Peyer's patch (tissue), 4 donors: Measurements from ENCODE around the gene ATP8A1. TPM values are rescaled to one million over a fixed set of nuclear protein-coding genes. Genes with fewer than 3 reads are reported as not detected.
A peak's percentile ranks its signal among the peaks of the same experiment; 100 is the strongest.

Source experiments
- DNase-seq, 3 donors: peaks; one replicate each; pipeline ENCODE4 v3.0.0-alpha.2; 2017 to 2019
- H3K27ac ChIP-seq, 4 donors: fragments of 200-600 bp; sonication (generic); one replicate each; pipeline ENCODE4 v1.5.1; 2016 to 2019
- H3K27me3 ChIP-seq, 2 donors: fragments of 200-600 bp; sonication (generic); one replicate each; pipeline ENCODE4 v1.5.1; 2019
- H3K36me3 ChIP-seq, 3 donors: fragments of 200-600 bp; sonication (generic); one replicate each; pipeline ENCODE4 v1.5.1; 2016 to 2019
- H3K4me1 ChIP-seq, 4 donors: fragments of 200-600 bp; sonication (generic); one replicate each; pipeline ENCODE4 v1.5.1; 2016 to 2019
- H3K4me3 ChIP-seq, 4 donors: fragments of 200-600 bp; sonication (generic); 1 replicate in 3 of 4; 2 replicates in 1 of 4; pipeline ENCODE4 v1.5.1; 2016 to 2019; ENCODE audit warnings: mild to moderate bottlenecking in 1 of 4
- H3K9me3 ChIP-seq, 4 donors: fragments of 200-600 bp; sonication (generic); one replicate each; pipeline ENCODE4 v1.5.1; 2016 to 2019; ENCODE audit warnings: mild to moderate bottlenecking in 1 of 4
- POLR2A ChIP-seq, 2 donors: fragments of 450-650 bp; IDR thresholded peaks; one replicate each; pipeline ENCODE4 v1.5.1; 2017; ENCODE audit warnings: antibody characterized with exemption in 2 of 2, mild to moderate bottlenecking in 2 of 2, moderate library complexity in 2 of 2
- total RNA-seq, 4 donors: library from RNA; depleted of rRNA; stranded (reverse); fragments of >200 nt; gene quantifications; one replicate each; pipeline ENCODE4 v1.1.0, GENCODE V29; 2016
- TF ChIP-seq, protein P1 (sequence below), 6 experiments: fragments of 450-650 bp in 4 of 6; fragments of 200-600 bp in 2 of 6; sonication (generic) in 1 of 6; IDR thresholded peaks; one replicate each; pipeline ENCODE4 v1.5.1; 2017 to 2019; ENCODE audit warnings: antibody characterized with exemption in 6 of 6, mild to moderate bottlenecking in 3 of 6, moderate library complexity in 1 of 6

Gene ATP8A1
- total RNA-seq, 4 donors from 2014 or later: 71.0 to 172 (median 158) TPM

DNA sequence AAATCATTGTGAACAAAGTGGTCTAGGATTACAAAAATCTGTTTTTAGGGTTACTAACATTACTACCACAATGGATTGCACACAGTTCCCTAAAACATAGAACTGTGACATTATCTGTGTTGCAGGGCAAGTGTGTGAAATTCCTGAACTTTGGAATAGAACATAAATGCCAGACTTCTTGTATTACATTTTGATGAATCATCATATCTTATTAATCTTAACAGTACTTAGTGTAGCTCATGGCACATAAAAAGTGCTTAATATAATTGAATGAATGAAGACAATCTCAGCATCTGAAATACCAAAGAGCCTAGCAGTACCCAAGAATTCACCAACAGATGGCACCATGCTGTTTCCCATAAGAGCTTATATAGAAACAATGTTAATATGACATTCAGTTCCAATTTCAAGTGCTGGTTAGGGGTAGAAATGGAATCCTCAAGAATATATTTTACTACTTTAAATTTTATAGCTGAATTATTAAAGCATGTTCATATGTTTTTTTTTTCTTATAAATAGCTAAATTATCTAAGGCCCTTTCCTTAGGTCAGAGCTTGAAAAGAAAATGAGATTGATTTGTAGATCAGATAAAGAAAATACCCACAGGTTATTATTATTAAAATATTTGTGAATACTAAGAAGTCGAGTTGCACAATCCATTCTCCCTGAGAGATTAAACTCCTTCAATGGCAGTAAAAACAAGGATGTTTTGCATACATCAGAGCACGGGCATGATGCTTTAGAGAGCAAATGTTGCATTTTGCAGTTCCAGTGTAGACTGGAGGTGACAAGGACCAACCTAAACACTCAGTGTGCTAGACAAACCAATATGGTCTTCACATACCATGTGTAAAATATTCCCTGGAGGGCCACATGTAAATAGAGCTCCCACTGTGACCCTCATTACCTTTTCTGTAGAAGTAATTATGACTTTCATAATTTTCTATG is 285.3 kb downstream of the ATP8A1 start:
- H3K36me3 ChIP-seq: no peaks in the 10 kb centered on the region
- no peak for DNase-seq
- H3K27ac ChIP-seq: no peak overlapping the region
- H3K4me3 ChIP-seq: no peak overlapping the region
- no peaks in the 10 kb centered on the region for H3K27me3 ChIP-seq
- H3K4me1 ChIP-seq: no peaks in the 10 kb centered on the region
- TF ChIP-seq, protein P1, sequence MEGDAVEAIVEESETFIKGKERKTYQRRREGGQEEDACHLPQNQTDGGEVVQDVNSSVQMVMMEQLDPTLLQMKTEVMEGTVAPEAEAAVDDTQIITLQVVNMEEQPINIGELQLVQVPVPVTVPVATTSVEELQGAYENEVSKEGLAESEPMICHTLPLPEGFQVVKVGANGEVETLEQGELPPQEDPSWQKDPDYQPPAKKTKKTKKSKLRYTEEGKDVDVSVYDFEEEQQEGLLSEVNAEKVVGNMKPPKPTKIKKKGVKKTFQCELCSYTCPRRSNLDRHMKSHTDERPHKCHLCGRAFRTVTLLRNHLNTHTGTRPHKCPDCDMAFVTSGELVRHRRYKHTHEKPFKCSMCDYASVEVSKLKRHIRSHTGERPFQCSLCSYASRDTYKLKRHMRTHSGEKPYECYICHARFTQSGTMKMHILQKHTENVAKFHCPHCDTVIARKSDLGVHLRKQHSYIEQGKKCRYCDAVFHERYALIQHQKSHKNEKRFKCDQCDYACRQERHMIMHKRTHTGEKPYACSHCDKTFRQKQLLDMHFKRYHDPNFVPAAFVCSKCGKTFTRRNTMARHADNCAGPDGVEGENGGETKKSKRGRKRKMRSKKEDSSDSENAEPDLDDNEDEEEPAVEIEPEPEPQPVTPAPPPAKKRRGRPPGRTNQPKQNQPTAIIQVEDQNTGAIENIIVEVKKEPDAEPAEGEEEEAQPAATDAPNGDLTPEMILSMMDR (IDR thresholded peaks at IDR 0.05): peak in 5 of 6 experiments; percentile 11 to 58 (median 51)
- no peak for TF ChIP-seq POLR2A (IDR thresholded peaks at IDR 0.05)
- no peaks in the 10 kb centered on the region for H3K9me3 ChIP-seq

DNA sequence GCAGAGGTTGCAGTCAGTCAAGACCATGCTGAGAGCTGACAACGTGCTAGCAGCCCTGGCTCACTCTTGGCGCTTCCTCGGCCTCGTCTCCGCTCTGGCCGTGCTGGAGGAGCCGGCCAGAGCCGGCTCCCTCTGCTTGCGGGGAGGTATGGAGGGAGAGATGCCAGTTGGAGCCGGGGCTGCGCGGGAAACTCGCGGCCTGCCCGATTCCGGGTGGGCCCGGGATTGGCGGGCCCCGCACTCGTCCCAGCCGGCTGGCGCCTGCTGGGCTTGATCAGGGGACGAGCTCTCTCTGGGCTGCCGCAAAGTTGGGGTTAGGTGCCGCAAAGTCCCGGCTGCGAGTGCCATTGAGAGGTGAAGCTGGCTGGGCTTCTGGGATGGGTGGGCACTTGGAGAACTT is 287.4 kb downstream of the ATP8A1 start:
- TF ChIP-seq, protein P1 (IDR thresholded peaks at IDR 0.05): no peak
- no peak for TF ChIP-seq POLR2A (IDR thresholded peaks at IDR 0.05)
- no peak for DNase-seq
- no peaks in the 10 kb centered on the region for H3K27me3 ChIP-seq
- no peaks in the 10 kb centered on the region for H3K9me3 ChIP-seq
- no peaks in the 10 kb centered on the region for H3K4me1 ChIP-seq
- no peak overlapping the region for H3K4me3 ChIP-seq
- H3K27ac ChIP-seq: no peak overlapping the region
- no peaks in the 10 kb centered on the region for H3K36me3 ChIP-seq

DNA sequence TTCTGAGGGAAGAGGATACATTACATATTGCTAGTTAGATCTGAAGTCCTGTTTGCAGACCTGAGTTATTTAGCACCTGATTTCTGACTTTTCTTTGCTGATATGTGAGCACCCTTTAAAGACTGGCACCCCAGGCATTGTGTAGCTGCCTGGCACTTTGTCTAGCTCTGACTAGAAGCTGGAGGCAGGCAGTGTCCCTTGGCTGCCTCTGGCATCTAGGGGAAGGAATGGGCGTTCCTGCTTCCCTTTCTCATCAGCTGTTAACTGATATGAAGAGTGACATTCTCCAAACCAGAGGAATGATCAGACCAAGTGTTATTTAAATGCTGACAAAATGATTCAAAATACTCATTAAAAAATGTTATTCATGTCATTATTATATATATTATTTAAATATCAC is 289.9 kb downstream of the ATP8A1 start:
- H3K27ac ChIP-seq: no peak overlapping the region
- no peaks in the 10 kb centered on the region for H3K4me1 ChIP-seq
- no peaks in the 10 kb centered on the region for H3K27me3 ChIP-seq
- no peak for DNase-seq
- no peaks in the 10 kb centered on the region for H3K9me3 ChIP-seq
- H3K4me3 ChIP-seq: no peak overlapping the region
- TF ChIP-seq POLR2A (IDR thresholded peaks at IDR 0.05): no peak
- TF ChIP-seq, protein P1 (IDR thresholded peaks at IDR 0.05): no peak
- H3K36me3 ChIP-seq: no peaks in the 10 kb centered on the region

DNA sequence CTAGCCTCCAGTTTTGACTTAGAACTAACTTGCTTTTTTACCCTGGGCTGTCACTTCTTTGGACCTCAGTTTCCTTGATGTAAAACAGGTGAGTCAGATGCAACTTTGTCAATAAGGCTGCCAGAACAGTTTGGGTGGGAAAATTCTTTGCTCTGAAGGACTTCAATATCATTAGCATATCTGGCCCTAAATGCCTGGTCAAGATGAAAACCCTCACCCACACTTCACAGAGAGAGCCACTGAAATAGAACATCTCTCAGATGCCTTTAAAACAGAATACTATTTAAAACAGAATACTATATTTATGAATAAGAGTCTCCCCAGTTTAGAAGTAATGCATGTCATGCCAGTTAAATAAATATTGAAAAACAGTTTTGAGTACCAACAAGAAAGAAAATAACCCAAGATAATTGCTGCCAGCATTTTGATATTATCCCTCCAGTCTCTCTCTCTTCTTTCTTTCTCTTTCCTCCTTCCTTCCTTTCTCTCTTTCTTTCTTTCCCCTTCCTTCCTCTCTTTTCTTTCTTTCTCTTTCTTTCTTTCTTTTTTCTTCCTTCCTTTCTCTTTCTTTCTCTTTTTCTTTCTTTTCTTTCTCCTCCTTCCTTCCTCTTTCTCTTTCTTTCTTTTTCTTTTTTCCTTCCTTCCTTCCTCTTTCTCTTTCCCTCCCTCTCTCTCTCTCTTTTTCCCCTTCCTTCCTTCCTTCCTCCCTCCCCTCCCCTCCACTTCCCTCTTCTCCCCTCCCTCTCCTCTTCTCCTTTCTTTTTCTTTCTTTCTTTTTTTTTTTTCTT is 292.4 kb downstream of the ATP8A1 start:
- H3K9me3 ChIP-seq: no peaks in the 10 kb centered on the region
- no peaks in the 10 kb centered on the region for H3K27me3 ChIP-seq
- H3K27ac ChIP-seq: no peak overlapping the region
- H3K4me3 ChIP-seq: no peak overlapping the region
- H3K4me1 ChIP-seq: no peaks in the 10 kb centered on the region
- no peak for DNase-seq
- H3K36me3 ChIP-seq: no peaks in the 10 kb centered on the region
- TF ChIP-seq POLR2A (IDR thresholded peaks at IDR 0.05): no peak
- TF ChIP-seq, protein P1 (IDR thresholded peaks at IDR 0.05): no peak

DNA sequence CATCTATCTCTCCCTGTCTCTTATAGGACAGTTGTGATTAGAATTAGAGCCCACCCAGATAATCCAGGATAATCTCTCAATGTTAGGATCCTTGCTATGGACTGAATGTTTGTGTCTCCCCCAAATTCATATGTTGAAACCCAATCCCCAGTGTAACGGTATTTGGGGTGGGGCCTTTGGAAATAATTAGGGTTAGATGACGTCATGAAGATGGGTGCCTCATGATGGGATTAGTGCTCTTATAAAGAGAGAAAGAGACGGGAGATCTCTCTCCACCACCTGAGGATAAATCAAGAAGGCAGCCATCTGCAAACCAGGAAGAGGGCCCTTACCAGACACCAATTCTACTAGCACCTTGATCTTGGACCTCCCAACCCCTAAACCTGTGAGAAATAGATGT is 293.3 kb downstream of the ATP8A1 start:
- no peak for DNase-seq
- Histone ChIP-seq H3K4me3 (no peak overlapping the region), H3K9me3 (no peaks in the 10 kb centered on the region), H3K27ac (no peak overlapping the region), H3K27me3 (no peaks in the 10 kb centered on the region), H3K4me1 (no peaks in the 10 kb centered on the region), H3K36me3 (no peaks in the 10 kb centered on the region)
- no peak for TF ChIP-seq POLR2A (IDR thresholded peaks at IDR 0.05)
- TF ChIP-seq, protein P1 (IDR thresholded peaks at IDR 0.05): no peak
